Stimulated activated CD4-positive, alpha-beta T cell treated with anti-CD3 and anti-CD28 coated beads, Interleukin-4, amount 100 ng/mL, for 48 hours (primary cell): Measurements from ENCODE around the gene ADARB1.

Experiments used
- DNase-seq, 2 donors: peaks; one replicate each; pipeline ENCODE4 v3.0.0-alpha.2; 2020; ENCODE audit warnings: low read depth in 2 of 2

ADARB1 gene

GRCh38 chr21:45168522-45168921 lies 94.1 kb downstream of the ADARB1 start:
- DNase-seq = no peak

DNA sequence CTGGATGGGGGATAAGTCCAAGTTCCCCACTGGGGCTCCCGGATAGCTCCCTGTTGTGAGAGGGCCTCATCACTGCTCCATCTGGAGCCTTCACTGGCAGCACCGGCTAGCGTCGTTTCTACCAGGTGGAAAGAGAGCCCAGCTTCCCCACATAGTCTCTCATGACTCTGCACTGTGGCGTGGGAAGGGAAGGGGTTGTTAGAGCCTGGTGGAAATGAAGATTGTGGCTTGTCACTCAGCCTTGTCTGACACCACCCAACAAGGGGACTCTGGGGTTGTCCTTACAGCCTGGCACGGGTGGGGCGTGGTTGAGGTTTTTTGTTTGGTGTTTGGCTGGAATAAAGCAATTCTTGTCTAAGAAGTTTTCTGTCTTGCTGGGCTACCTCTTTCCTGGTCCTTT lies 94.6 kb downstream of the ADARB1 start:
- DNase-seq = no peak

DNA sequence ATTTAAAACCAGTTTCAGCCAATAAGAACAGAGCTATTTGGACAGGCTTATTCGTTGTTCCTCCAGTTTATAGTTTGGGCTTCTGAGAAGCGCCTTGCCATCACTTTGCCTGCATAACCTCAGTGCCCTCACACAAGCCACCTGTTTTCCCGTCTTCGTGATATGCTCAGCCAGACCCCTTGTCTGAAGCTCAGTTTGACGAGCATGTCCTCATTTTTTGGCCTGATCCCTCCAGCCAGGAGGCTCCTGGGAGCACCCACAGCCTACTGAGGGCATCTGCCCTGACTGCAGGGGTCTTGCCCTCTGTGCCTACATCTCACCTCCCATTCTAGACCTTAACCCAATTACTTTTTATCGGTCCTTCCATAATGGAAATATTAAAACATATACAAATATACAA lies 95.3 kb downstream of the ADARB1 start:
- DNase-seq = no peak

DNA sequence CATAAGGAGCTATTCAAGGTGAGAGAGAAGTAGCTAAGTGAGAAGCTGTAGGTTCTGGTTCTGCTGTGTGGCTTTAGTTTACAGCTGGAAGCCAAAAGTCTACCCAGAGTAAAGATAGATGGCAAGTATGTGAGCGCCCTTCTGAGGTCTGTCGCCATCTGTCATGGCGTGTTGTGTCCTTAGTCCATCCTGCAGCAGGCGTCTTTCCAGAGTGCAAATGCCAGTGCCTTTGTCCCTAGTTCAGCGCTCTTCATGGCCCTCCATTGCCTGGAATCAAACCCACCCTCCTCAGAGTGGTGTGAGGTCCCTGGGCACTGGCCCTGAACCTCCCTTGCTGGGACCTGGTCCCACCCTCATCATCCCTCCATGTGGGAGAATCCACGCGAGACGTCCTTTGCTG lies 96.6 kb downstream of the ADARB1 start:
- no peak for DNase-seq

DNA sequence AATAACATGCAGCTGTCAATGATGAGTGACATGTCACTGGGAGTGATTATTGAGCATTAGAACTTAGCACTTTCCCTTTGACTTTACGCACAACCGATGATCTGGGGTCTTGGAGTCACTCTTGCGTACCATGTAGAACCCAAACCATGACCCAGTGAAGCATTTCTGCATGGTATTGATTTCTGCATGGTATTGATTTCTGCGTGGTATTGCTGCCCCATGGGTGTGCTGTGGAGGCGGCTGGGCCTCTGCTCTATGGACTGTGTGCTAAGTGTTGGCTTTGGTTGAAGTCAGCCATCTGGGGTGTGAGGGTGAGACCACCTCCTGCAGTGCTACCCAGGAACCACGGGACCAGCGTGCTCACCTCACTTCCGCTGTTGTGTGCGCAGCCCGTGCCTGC lies 98.0 kb downstream of the ADARB1 start:
- DNase-seq = no peak

DNA sequence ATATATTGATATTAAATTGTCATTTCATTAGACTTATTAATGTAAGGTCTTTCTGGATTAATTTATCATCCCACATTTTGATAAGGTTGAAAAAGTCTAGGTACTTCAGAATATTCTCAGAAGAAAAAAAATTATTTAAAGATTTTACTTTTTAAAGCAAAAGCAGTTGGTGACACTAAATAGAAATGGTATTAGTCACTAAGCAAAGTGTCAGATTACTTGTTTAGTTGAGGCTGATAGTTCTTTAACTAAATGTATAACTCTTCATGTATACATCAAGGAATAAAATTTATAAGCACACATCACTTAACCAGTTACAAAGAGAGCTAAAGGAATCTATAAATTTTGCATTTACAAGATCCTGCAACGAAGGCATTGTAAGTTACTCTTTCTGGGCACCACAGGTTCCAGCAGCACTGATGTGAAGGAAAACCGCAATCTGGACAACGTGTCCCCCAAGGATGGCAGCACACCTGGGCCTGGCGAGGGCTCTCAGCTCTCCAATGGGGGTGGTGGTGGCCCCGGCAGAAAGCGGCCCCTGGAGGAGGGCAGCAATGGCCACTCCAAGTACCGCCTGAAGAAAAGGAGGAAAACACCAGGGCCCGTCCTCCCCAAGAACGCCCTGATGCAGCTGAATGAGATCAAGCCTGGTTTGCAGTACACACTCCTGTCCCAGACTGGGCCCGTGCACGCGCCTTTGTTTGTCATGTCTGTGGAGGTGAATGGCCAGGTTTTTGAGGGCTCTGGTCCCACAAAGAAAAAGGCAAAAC lies 101.1 kb downstream of the ADARB1 start:
- DNase-seq = no peak

- no peak for DNase-seq
Observed at GRCh38 chr21:45176141-45176540, 101.8 kb downstream of the ADARB1 start.

DNA sequence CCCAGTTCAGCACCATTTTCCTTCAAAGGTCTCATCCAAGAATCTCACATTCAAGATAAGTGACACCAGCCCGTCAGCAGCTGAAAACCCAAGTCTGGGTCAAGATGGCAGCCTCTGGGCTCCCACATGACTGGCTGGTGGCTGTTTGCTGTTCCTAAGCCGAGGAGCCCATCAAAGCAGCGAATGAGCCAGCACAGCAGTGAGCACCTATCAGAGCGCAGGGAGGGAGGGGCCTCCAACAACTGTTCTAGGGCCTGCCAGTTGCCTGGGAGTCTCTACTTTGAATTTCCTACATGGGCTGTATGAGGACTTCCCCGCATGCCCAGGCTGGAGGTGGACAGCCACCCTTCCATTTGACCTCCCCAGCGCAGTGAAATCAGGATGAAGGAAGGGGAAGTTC lies 102.7 kb downstream of the ADARB1 start:
- DNase-seq = no peak

- no peak for DNase-seq
Observed at GRCh38 chr21:45178070-45178608, 103.8 kb downstream of the ADARB1 start.

DNA sequence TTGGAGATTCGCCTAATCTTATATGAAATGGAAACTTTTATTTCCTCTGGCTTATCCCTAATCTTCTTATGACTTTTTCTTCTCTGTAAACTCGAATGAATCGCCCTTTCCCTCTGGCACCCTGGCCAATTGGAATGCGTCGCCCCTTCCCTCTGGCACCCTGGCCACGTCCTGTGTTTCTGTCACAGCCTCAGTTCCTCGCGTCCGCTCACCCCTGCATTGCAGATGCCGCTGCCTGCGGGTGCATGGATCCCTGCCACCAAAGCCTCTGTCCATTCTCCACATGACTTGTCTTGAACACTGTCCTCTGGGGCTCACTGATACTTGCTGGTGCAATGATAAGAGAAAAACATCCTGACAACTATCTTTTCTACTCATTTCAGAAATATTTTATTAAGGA lies 104.6 kb downstream of the ADARB1 start:
- DNase-seq = no peak

- no peak for DNase-seq
Observed at GRCh38 chr21:45179568-45180245, 105.3 kb downstream of the ADARB1 start.

DNA sequence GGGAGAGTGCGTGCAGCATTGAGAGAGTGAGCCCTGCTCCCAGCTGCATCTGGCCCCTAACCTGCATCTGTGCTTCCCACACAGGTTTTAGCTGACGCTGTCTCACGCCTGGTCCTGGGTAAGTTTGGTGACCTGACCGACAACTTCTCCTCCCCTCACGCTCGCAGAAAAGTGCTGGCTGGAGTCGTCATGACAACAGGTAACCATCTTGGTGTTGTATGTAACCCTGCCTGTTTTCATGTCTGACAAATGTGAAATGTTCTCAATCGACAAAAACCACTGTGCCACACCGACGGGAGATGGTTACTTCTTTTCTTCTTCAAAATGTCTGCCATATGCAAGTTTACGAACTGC lies 105.8 kb downstream of the ADARB1 start:
- no peak for DNase-seq

DNA sequence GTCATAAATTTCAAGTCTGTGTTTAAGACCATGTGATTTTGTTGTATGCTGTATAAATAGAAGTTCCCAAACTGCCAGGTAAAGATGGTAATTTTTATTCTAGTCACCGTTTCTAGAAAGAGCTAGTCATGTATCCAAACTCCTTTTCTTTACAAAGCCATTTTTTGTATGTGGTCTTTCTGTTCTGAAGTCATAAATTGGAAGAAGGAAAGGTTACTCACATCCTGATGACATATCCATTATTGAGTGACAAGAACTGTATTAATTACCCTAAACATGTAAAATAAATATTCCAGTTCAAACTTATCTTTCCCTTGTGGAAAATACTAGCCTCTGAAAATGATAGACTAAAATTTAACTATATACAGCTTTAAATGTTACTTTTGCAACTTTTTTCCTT lies 108.6 kb downstream of the ADARB1 start:
- DNase-seq = no peak

GRCh38 chr21:45183852-45184251 lies 109.5 kb downstream of the ADARB1 start:
- DNase-seq = no peak

DNA sequence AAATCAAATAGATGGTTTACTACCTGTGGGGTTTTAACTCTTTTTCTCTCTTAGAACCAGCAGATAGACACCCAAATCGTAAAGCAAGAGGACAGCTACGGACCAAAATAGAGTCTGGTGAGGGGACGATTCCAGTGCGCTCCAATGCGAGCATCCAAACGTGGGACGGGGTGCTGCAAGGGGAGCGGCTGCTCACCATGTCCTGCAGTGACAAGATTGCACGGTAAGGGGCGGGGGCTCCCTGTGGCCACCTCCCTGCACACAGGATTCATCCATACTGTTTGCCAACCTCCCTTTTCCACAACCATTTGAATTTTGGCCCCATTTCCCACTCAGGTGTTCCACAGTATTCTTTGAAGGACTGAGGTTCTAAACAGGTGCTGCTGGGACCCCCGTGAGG lies 110.5 kb downstream of the ADARB1 start:
- no peak for DNase-seq

DNA sequence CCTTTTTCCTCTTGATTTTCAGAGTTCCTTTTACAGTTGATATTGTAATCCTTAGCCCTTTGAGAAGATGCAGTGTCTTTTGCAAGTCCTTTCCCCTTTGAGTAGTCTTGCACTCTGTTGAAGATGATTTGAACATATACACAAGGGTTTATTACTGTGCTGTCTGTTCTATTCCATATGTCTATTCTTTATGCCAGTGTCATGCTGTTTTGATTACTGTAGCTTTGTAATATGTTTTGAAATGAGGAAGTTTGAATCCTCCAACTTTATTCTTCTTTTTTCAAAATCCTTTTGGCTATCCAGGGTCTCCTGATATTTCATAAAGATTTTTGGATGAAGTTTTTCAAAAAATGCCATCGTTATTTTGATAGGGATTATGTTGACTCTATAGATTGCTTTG lies 112.3 kb downstream of the ADARB1 start:
- no peak for DNase-seq

DNA sequence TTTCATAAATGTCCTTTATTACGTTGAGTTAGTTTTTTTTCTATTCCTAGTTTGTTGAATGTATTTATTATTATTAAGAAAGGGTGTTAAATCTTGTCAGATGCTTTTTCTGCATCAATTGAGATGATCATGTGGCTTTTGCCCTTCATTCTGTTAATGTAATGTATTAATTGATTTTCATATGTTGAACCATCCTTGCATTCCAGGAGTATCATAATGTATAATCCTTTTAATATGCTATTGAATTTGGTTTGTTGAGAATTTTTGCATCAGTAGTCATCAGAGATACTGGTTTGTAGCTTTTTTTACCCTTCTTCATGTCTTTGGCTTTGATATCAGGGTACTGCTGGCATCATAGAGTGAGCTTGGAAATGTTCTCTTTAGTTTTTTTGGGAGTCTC lies 113.3 kb downstream of the ADARB1 start:
- no peak for DNase-seq

- DNase-seq = no peak
Observed at GRCh38 chr21:45190013-45190412, 115.6 kb downstream of the ADARB1 start.

GRCh38 chr21:45192332-45192731 lies 118.0 kb downstream of the ADARB1 start:
- no peak for DNase-seq

- DNase-seq = no peak
Observed at GRCh38 chr21:45196620-45197019, 122.2 kb downstream of the ADARB1 start.

- DNase-seq = no peak
Observed at GRCh38 chr21:45199201-45199600, 124.8 kb downstream of the ADARB1 start.

GRCh38 chr21:45200031-45200430 lies 125.7 kb downstream of the ADARB1 start:
- no peak for DNase-seq

- no peak for DNase-seq
Observed at GRCh38 chr21:45200581-45201296, 126.4 kb downstream of the ADARB1 start.
